WTC11 (cell line): ENCODE measurements around the gene SYNM.

Experiments
- ATF1 ChIP-seq: sonication (generic); formaldehyde crosslinking; IDR thresholded peaks from 2 replicates; pipeline ENCODE4 v1.8.1; 2023; ENCODE audit warnings: mild to moderate bottlenecking, moderate library complexity, missing genetic modification reagents
- CTCF ChIP-seq: fragments of 200-600 bp; IDR thresholded peaks from 2 replicates; pipeline ENCODE4 v1.8.0; 2022; ENCODE audit warnings: antibody characterized with exemption
- SMAD4 ChIP-seq: sonication (generic); formaldehyde crosslinking; IDR thresholded peaks from 2 replicates; pipeline ENCODE4 v1.8.0; 2022; ENCODE audit warnings: mild to moderate bottlenecking, missing genetic modification reagents
- ZBTB21 ChIP-seq: sonication (generic); formaldehyde crosslinking; IDR thresholded peaks from 2 replicates; pipeline ENCODE4 v1.8.1; 2023; ENCODE audit warnings: mild to moderate bottlenecking, missing genetic modification reagents, borderline replicate concordance
- TF ChIP-seq, protein P1 (sequence below): sonication (generic); formaldehyde crosslinking; IDR thresholded peaks from 2 replicates; pipeline ENCODE4 v1.8.0; 2022; ENCODE audit warnings: missing genetic modification reagents

DNA sequence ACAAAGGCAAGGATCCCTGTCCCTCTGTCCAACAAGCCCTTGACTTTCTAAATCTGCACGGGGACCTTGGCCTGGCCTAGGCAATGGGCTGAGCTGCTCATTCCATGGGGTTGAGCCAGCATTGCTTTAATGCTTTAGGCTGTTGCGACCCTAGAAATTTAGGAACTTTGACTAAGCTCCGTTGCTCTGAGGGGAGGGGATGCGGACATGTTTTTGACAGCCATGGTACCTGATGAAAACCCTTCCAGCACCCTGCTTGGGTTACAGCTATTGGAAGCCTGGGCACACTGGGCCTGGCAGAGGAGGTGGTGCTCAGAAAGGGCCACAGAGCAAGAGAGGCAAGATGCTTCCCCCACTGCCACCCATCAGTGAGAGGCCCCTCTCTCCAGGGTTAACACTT, 37.1 kb downstream of the SYNM start:
- TF ChIP-seq CTCF = no peak
- no peak for TF ChIP-seq SMAD4 (CRISPR knock-in tag)
- TF ChIP-seq, protein P1, sequence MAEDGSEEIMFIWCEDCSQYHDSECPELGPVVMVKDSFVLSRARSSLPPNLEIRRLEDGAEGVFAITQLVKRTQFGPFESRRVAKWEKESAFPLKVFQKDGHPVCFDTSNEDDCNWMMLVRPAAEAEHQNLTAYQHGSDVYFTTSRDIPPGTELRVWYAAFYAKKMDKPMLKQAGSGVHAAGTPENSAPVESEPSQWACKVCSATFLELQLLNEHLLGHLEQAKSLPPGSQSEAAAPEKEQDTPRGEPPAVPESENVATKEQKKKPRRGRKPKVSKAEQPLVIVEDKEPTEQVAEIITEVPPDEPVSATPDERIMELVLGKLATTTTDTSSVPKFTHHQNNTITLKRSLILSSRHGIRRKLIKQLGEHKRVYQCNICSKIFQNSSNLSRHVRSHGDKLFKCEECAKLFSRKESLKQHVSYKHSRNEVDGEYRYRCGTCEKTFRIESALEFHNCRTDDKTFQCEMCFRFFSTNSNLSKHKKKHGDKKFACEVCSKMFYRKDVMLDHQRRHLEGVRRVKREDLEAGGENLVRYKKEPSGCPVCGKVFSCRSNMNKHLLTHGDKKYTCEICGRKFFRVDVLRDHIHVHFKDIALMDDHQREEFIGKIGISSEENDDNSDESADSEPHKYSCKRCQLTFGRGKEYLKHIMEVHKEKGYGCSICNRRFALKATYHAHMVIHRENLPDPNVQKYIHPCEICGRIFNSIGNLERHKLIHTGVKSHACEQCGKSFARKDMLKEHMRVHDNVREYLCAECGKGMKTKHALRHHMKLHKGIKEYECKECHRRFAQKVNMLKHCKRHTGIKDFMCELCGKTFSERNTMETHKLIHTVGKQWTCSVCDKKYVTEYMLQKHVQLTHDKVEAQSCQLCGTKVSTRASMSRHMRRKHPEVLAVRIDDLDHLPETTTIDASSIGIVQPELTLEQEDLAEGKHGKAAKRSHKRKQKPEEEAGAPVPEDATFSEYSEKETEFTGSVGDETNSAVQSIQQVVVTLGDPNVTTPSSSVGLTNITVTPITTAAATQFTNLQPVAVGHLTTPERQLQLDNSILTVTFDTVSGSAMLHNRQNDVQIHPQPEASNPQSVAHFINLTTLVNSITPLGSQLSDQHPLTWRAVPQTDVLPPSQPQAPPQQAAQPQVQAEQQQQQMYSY (CRISPR knock-in tag) = no peak
- no peak for TF ChIP-seq ZBTB21 (CRISPR knock-in tag)
- TF ChIP-seq ATF1 = no peak
